ENCODE results near the gene RETN.
"Not testable (repeated sequence)": the region's sequence is repeated elsewhere in the genome, so short reads cannot be mapped to it uniquely, and the experiment has no call there.

The RETN gene

GRCh38 chr19:7637374-7638256 is 31.2 kb upstream of the RETN start:
- Histone ChIP-seq H3K27ac (ENCODE audit: insufficient read depth, low read length, poor library complexity, severe bottlenecking) (peak overlapping the region; percentile 81), H3K9me3 (ENCODE audit: control insufficient read depth, low read length) (no peaks in the 10 kb centered on the region), H3K36me3 (ENCODE audit: control insufficient read depth, insufficient read depth, low read length) (peaks cover 14% of the 10 kb centered on the region), H3K27me3 (replicated peaks; ENCODE audit: control insufficient read depth, insufficient read depth, low read length, poor library complexity, severe bottlenecking) (no peaks in the 10 kb centered on the region), H3K4me3 (ENCODE audit: insufficient read depth, low read depth, low read length, poor library complexity, severe bottlenecking) (peak overlapping the region; percentile 65), H3K4me1 (ENCODE audit: control insufficient read depth, insufficient read depth, low read length, poor library complexity, severe bottlenecking) (peaks cover 18% of the 10 kb centered on the region)
- DNase-seq: no peak

GRCh38 chr19:7638802-7639465 is 29.9 kb upstream of the RETN start:
- no peaks in the 10 kb centered on the region for H3K27me3 ChIP-seq (replicated peaks; ENCODE audit: control insufficient read depth, insufficient read depth, low read length, poor library complexity, severe bottlenecking)
- H3K4me3 ChIP-seq (ENCODE audit: insufficient read depth, low read depth, low read length, poor library complexity, severe bottlenecking): no peak overlapping the region
- H3K27ac ChIP-seq (ENCODE audit: insufficient read depth, low read length, poor library complexity, severe bottlenecking): no peak overlapping the region
- peaks cover 18% of the 10 kb centered on the region for H3K4me1 ChIP-seq (ENCODE audit: control insufficient read depth, insufficient read depth, low read length, poor library complexity, severe bottlenecking)
- no peaks in the 10 kb centered on the region for H3K9me3 ChIP-seq (ENCODE audit: control insufficient read depth, low read length)
- H3K36me3 ChIP-seq (ENCODE audit: control insufficient read depth, insufficient read depth, low read length): peaks cover 16% of the 10 kb centered on the region
- DNase-seq: no peak

GRCh38 chr19:7639863-7640348 is 28.9 kb upstream of the RETN start:
- Histone ChIP-seq H3K36me3 (ENCODE audit: control insufficient read depth, insufficient read depth, low read length) (peaks cover 20% of the 10 kb centered on the region), H3K4me1 (ENCODE audit: control insufficient read depth, insufficient read depth, low read length, poor library complexity, severe bottlenecking) (peaks cover 18% of the 10 kb centered on the region)

GRCh38 chr19:7640803-7641202 is 28.0 kb upstream of the RETN start:
- H3K9me3 ChIP-seq (ENCODE audit: control insufficient read depth, low read length): no peaks in the 10 kb centered on the region
- peaks cover 23% of the 10 kb centered on the region for H3K36me3 ChIP-seq (ENCODE audit: control insufficient read depth, insufficient read depth, low read length)
- no peak for DNase-seq
- H3K4me3 ChIP-seq (ENCODE audit: insufficient read depth, low read depth, low read length, poor library complexity, severe bottlenecking): no peak overlapping the region
- H3K4me1 ChIP-seq (ENCODE audit: control insufficient read depth, insufficient read depth, low read length, poor library complexity, severe bottlenecking): peaks cover 18% of the 10 kb centered on the region
- H3K27ac ChIP-seq (ENCODE audit: insufficient read depth, low read length, poor library complexity, severe bottlenecking): no peak overlapping the region
- no peaks in the 10 kb centered on the region for H3K27me3 ChIP-seq (replicated peaks; ENCODE audit: control insufficient read depth, insufficient read depth, low read length, poor library complexity, severe bottlenecking)

More at GRCh38 chr19:7639863-7640348, 28.9 kb upstream of the RETN start:
- Histone ChIP-seq H3K9me3 (ENCODE audit: control insufficient read depth, low read length) (no peaks in the 10 kb centered on the region), H3K27me3 (replicated peaks; ENCODE audit: control insufficient read depth, insufficient read depth, low read length, poor library complexity, severe bottlenecking) (no peaks in the 10 kb centered on the region), H3K27ac (ENCODE audit: insufficient read depth, low read length, poor library complexity, severe bottlenecking) (no peak overlapping the region), H3K4me3 (ENCODE audit: insufficient read depth, low read depth, low read length, poor library complexity, severe bottlenecking) (no peak overlapping the region)
- DNase-seq: no peak

- no peaks in the 10 kb centered on the region for H3K9me3 ChIP-seq (ENCODE audit: control insufficient read depth, low read length)
- no peak overlapping the region for H3K4me3 ChIP-seq (ENCODE audit: insufficient read depth, low read depth, low read length, poor library complexity, severe bottlenecking)
- no peak overlapping the region for H3K27ac ChIP-seq (ENCODE audit: insufficient read depth, low read length, poor library complexity, severe bottlenecking)
- DNase-seq: no peak
- peaks cover 14% of the 10 kb centered on the region for H3K4me1 ChIP-seq (ENCODE audit: control insufficient read depth, insufficient read depth, low read length, poor library complexity, severe bottlenecking)
- no peaks in the 10 kb centered on the region for H3K27me3 ChIP-seq (replicated peaks; ENCODE audit: control insufficient read depth, insufficient read depth, low read length, poor library complexity, severe bottlenecking)
- H3K36me3 ChIP-seq (ENCODE audit: control insufficient read depth, insufficient read depth, low read length): peaks cover 23% of the 10 kb centered on the region
These were observed 27.3 kb upstream of the RETN start for GRCh38 chr19:7641290-7642276.

- no peak for DNase-seq
- H3K27me3 ChIP-seq (replicated peaks; ENCODE audit: control insufficient read depth, insufficient read depth, low read length, poor library complexity, severe bottlenecking): no peaks in the 10 kb centered on the region
- H3K27ac ChIP-seq (ENCODE audit: insufficient read depth, low read length, poor library complexity, severe bottlenecking): no peak overlapping the region
- H3K36me3 ChIP-seq (ENCODE audit: control insufficient read depth, insufficient read depth, low read length): peaks cover 23% of the 10 kb centered on the region
- H3K9me3 ChIP-seq (ENCODE audit: control insufficient read depth, low read length): no peaks in the 10 kb centered on the region
- peaks cover 13% of the 10 kb centered on the region for H3K4me1 ChIP-seq (ENCODE audit: control insufficient read depth, insufficient read depth, low read length, poor library complexity, severe bottlenecking)
- no peak overlapping the region for H3K4me3 ChIP-seq (ENCODE audit: insufficient read depth, low read depth, low read length, poor library complexity, severe bottlenecking)
These were observed 26.4 kb upstream of the RETN start for GRCh38 chr19:7642295-7643030.

GRCh38 chr19:7643031-7643415 is 25.8 kb upstream of the RETN start:
- Histone ChIP-seq H3K9me3 (ENCODE audit: control insufficient read depth, low read length) (no peaks in the 10 kb centered on the region), H3K27me3 (replicated peaks; ENCODE audit: control insufficient read depth, insufficient read depth, low read length, poor library complexity, severe bottlenecking) (no peaks in the 10 kb centered on the region), H3K4me1 (ENCODE audit: control insufficient read depth, insufficient read depth, low read length, poor library complexity, severe bottlenecking) (peaks cover 7% of the 10 kb centered on the region), H3K36me3 (ENCODE audit: control insufficient read depth, insufficient read depth, low read length) (peaks cover 23% of the 10 kb centered on the region), H3K27ac (ENCODE audit: insufficient read depth, low read length, poor library complexity, severe bottlenecking) (no peak overlapping the region), H3K4me3 (ENCODE audit: insufficient read depth, low read depth, low read length, poor library complexity, severe bottlenecking) (no peak overlapping the region)
- DNase-seq: no peak

- H3K9me3 ChIP-seq (ENCODE audit: control insufficient read depth, low read length); H3K4me3 ChIP-seq (ENCODE audit: insufficient read depth, low read depth, low read length, poor library complexity, severe bottlenecking); DNase-seq; H3K27ac ChIP-seq (ENCODE audit: insufficient read depth, low read length, poor library complexity, severe bottlenecking); H3K27me3 ChIP-seq (replicated peaks; ENCODE audit: control insufficient read depth, insufficient read depth, low read length, poor library complexity, severe bottlenecking); H3K4me1 ChIP-seq (ENCODE audit: control insufficient read depth, insufficient read depth, low read length, poor library complexity, severe bottlenecking): not testable (repeated sequence)
- peaks cover 23% of the 10 kb centered on the region for H3K36me3 ChIP-seq (ENCODE audit: control insufficient read depth, insufficient read depth, low read length)
These were observed 25.0 kb upstream of the RETN start for GRCh38 chr19:7643629-7644549.
